ENCODE data around the gene EPHA2. TPM values are rescaled to one million over a fixed set of nuclear protein-coding genes. Genes with fewer than 3 reads are reported as not detected.

EPHA2 gene
- total RNA-seq, 1 donor from 2014 or later = 264 TPM

DNA sequence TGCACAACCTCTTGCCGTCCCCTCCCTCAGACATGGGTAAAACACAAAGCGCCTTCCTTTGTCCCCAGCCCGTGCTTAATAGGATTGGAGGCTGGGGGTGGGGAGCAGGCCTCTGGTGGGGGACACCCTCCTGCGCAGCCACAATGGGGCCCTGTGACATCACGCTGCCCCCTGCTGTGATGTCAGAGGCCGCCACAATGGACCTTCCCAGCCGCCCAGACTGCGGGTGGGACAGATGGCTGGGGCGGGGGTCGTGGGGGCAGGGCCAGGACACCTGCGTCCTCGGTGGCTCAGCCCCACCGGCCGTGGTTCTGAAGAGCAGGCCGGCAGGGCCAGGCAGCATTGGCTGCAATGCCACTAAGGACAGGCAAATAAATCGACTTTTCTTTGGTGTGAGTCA lies 39.9 kb downstream of the EPHA2 start:
- no peak for TF ChIP-seq POLR2AphosphoS5 (IDR thresholded peaks at IDR 0.05; ENCODE audit: insufficient read depth in 1 of 2, low read depth in 1 of 2)
- TF ChIP-seq, protein P1, sequence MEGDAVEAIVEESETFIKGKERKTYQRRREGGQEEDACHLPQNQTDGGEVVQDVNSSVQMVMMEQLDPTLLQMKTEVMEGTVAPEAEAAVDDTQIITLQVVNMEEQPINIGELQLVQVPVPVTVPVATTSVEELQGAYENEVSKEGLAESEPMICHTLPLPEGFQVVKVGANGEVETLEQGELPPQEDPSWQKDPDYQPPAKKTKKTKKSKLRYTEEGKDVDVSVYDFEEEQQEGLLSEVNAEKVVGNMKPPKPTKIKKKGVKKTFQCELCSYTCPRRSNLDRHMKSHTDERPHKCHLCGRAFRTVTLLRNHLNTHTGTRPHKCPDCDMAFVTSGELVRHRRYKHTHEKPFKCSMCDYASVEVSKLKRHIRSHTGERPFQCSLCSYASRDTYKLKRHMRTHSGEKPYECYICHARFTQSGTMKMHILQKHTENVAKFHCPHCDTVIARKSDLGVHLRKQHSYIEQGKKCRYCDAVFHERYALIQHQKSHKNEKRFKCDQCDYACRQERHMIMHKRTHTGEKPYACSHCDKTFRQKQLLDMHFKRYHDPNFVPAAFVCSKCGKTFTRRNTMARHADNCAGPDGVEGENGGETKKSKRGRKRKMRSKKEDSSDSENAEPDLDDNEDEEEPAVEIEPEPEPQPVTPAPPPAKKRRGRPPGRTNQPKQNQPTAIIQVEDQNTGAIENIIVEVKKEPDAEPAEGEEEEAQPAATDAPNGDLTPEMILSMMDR (IDR thresholded peaks at IDR 0.05) = no peak
- no peak for TF ChIP-seq POLR2A (IDR thresholded peaks at IDR 0.05)
- Histone ChIP-seq H3K4me3 (no peak overlapping the region), H3K27ac (no peak overlapping the region), H3K9me3 (no peaks in the 10 kb centered on the region), H3K36me3 (no peaks in the 10 kb centered on the region), H3K4me1 (peaks cover 9% of the 10 kb centered on the region), H3K27me3 (no peaks in the 10 kb centered on the region)
- intact Hi-C loops (cut with DNase I) = no loop called here
- no peak for DNase-seq (ENCODE audit: extremely low spot score in 2 of 2)

DNA sequence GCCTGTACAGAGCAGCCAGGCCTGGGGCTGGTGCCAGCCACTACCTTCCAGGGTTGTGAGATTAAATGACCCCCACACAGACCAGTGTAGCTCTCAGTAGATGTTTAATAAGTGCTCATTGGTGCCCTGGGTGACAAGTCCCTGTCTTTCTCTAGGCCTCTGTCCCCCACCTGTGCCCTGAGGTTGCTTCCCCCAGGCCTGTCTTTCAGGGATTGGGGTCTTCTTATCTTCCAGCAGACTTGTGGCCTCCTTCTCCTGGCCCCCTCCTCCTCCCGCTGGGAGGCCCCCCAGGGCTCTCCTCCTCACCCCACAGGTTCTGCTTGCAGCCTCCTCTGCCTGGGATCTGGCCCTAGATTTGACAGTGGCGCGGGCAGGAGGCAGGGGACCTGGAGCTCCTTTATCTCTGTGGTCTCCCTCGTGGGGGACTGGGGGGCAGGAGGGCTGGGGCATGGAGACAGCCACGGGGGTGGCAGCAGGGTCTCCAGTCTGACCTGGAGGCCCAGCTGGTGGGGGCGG lies 40.3 kb downstream of the EPHA2 start:
- no peaks in the 10 kb centered on the region for H3K36me3 ChIP-seq
- no peaks in the 10 kb centered on the region for H3K9me3 ChIP-seq
- no peak overlapping the region for H3K27ac ChIP-seq
- no peak overlapping the region for H3K4me3 ChIP-seq
- no peaks in the 10 kb centered on the region for H3K27me3 ChIP-seq
- intact Hi-C loops (cut with DNase I) = no loop called here
- DNase-seq (ENCODE audit: extremely low spot score in 2 of 2) = no peak
- no peak for TF ChIP-seq POLR2A (IDR thresholded peaks at IDR 0.05)
- peaks cover 9% of the 10 kb centered on the region for H3K4me1 ChIP-seq

DNA sequence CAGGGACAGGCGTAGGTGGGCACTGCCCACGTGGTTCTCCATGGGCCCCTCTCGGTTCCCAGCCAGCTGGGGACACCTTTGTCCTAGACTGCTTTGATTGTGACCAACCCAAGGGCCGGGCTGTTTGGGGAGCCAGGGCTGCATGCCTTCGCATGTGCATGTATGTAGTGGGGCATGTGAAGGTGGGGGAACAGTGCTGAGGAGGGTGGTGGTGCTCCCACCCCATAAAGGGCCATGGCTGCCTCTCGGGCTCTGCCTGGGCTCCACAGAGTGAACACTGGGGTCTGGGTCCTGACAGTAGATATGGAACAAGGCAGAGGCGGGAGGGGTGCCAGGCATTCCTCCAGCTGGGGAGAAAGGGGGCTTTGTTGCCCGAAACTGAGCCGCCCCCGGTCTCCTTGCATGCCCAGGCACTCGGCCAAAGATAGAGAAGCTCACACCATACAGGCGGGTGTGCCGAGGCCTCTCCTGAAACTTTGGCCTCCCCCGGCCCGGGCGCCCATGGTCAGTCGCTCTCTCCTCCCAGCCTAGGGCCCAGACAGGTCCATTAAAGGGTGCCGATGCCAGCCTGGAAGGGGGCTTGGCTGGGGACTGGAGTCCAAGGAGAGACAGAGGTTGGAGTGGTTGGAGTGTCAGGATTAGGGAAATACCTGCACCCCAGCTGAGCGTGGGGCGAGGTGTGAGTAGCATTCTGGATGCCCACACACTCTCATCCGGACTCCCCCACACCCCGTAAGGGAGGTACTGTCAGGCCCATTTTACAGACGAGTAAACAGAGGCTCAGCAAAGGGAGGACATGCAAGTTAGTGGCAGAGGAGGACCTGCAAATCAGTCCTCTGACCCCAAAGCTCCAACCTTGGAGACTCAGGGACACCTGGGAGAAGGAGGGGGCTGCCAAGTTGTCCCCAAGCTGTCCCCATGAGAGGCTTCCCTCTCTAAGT lies 41.1 kb downstream of the EPHA2 start:
- intact Hi-C loops (cut with DNase I) = no loop called here
- H3K36me3 ChIP-seq = no peaks in the 10 kb centered on the region
- H3K27ac ChIP-seq = no peak overlapping the region
- TF ChIP-seq POLR2AphosphoS5 (IDR thresholded peaks at IDR 0.05; ENCODE audit: insufficient read depth in 1 of 2, low read depth in 1 of 2) (no peak), POLR2A (IDR thresholded peaks at IDR 0.05) (no peak)
- TF ChIP-seq, protein P1 (IDR thresholded peaks at IDR 0.05) = no peak
- H3K9me3 ChIP-seq = no peaks in the 10 kb centered on the region
- peaks cover 9% of the 10 kb centered on the region for H3K4me1 ChIP-seq
- no peak overlapping the region for H3K4me3 ChIP-seq
- H3K27me3 ChIP-seq = no peaks in the 10 kb centered on the region
- no peak for DNase-seq (ENCODE audit: extremely low spot score in 2 of 2)

DNA sequence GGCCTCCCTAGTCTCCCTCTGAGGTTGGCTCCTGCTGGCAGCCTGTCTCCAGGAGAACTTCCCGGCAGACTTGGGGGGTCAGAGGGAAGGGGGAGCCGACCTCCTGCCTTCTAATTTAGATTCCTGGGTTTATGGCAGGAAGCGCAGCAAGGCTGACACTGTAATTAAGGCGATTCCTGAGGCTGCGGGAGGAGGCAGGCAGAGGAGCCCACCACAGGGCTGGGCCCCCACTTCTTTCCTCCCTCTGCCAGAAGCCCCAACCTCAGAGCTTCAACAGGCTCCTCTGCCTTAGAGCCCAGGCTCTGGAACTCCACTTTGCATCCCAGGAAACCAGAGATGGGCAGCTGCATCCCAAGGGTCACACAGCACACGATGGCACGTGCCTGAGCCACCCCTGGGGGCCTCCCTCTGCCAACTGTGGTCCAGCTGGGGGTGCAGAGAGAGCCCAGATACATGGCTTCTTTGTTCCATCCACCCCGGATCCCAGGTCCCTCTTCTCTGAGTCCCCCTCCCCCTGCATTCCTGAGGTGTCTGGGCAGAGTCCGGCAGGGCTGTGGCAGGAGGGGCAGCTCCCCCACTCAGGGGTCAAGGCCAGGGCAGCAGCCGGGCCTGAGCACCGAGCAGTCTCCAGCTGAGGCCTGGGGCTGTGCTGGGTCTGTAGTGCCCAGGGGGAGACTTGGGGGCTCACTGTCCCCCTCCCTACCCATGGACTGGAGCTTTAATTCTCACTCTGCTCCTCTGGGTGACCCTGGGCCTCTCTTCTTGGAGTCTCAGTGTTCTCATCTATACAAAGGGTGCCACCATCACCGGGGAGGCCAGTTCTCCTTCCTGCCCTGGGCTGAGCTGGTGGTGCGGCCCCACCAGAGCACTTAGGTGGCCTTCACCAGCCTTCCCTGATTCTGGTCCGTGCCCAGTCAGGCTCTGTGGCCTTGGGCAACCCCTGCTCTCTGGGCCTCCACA lies 43.0 kb downstream of the EPHA2 start:
- no peak for DNase-seq (ENCODE audit: extremely low spot score in 2 of 2)
- Histone ChIP-seq H3K27me3 (no peaks in the 10 kb centered on the region), H3K36me3 (no peaks in the 10 kb centered on the region), H3K4me1 (peaks cover 9% of the 10 kb centered on the region), H3K9me3 (no peaks in the 10 kb centered on the region), H3K4me3 (no peak overlapping the region), H3K27ac (peak overlapping the region; percentile 68)
- intact Hi-C loops (cut with DNase I) = no loop called here
- TF ChIP-seq POLR2A (IDR thresholded peaks at IDR 0.05) (no peak), POLR2AphosphoS5 (IDR thresholded peaks at IDR 0.05; ENCODE audit: insufficient read depth in 1 of 2, low read depth in 1 of 2) (no peak)
- TF ChIP-seq, protein P1 (IDR thresholded peaks at IDR 0.05) = no peak
